ENCODE results near the gene ADARB2. TPM values are rescaled to one million over a fixed set of nuclear protein-coding genes. Genes with fewer than 3 reads are reported as not detected.

ADARB2 gene
- total and polyA plus RNA-seq, 4 experiments from 2014 or later, result 13.5 to 14.1 TPM; not detected in 2

- no peak for DNase-seq
- Mint-ChIP-seq H3K27me3 (peaks cover 2 to 6% of the 10 kb centered on the region in 2 donors), H3K36me3 (no peaks in the 10 kb centered on the region), H3K4me1 (no peaks in the 10 kb centered on the region), H3K27ac (no peak overlapping the region), H3K4me3 (no peak overlapping the region), H3K9me3 (no peaks in the 10 kb centered on the region)
- H3K4me3 ChIP-seq (ENCODE audit: low read length in 2 of 2), result no peak overlapping the region
- ChIA-PET CTCF (ENCODE audit: partially characterized antibody) (no interaction called here), POLR2A (ENCODE audit: partially characterized antibody) (no interaction called here)
- H3K27me3 ChIP-seq (ENCODE audit: insufficient read depth, low read length), result no peaks in the 10 kb centered on the region
- intact Hi-C loops (cut with micrococcal nuclease), result no loop called here
- no peaks in the 10 kb centered on the region for H3K36me3 ChIP-seq (ENCODE audit: insufficient read depth, low read length)
- no peaks in the 10 kb centered on the region for H3K9me3 ChIP-seq (ENCODE audit: control insufficient read depth in 1 of 2, low read length in 2 of 2)
- no peak overlapping the region for H3K27ac ChIP-seq (ENCODE audit: low read depth, low read length)
- H3K4me1 ChIP-seq (ENCODE audit: insufficient read depth, low read length), result no peaks in the 10 kb centered on the region
These were observed 219.6 kb downstream of the ADARB2 start for GRCh38 chr10:1517684-1518083.

- no peaks in the 10 kb centered on the region for H3K9me3 ChIP-seq (ENCODE audit: control insufficient read depth in 1 of 2, low read length in 2 of 2)
- POLR2A ChIA-PET (ENCODE audit: partially characterized antibody), result no interaction called here
- Mint-ChIP-seq H3K4me1 (no peaks in the 10 kb centered on the region), H3K9me3 (no peaks in the 10 kb centered on the region), H3K4me3 (no peak overlapping the region), H3K36me3 (no peaks in the 10 kb centered on the region), H3K27me3 (peaks cover 0 to 3% of the 10 kb centered on the region in 2 donors), H3K27ac (no peak overlapping the region)
- no peaks in the 10 kb centered on the region for H3K4me1 ChIP-seq (ENCODE audit: insufficient read depth, low read length)
- intact Hi-C loops (cut with micrococcal nuclease), result no loop called here
- no peak overlapping the region for H3K4me3 ChIP-seq (ENCODE audit: low read length in 2 of 2)
- no peak for DNase-seq
- H3K27me3 ChIP-seq (ENCODE audit: insufficient read depth, low read length), result no peaks in the 10 kb centered on the region
- CTCF ChIA-PET (ENCODE audit: partially characterized antibody), result no interaction called here
- no peaks in the 10 kb centered on the region for H3K36me3 ChIP-seq (ENCODE audit: insufficient read depth, low read length)
- no peak overlapping the region for H3K27ac ChIP-seq (ENCODE audit: low read depth, low read length)
These were observed 220.7 kb downstream of the ADARB2 start for GRCh38 chr10:1516492-1517165.

GRCh38 chr10:1515780-1516491 is 221.4 kb downstream of the ADARB2 start:
- H3K9me3 ChIP-seq (ENCODE audit: control insufficient read depth in 1 of 2, low read length in 2 of 2), result no peaks in the 10 kb centered on the region
- Mint-ChIP-seq H3K9me3 (no peaks in the 10 kb centered on the region), H3K4me1 (no peaks in the 10 kb centered on the region), H3K27ac (no peak overlapping the region), H3K27me3 (peaks cover 0 to 6% of the 10 kb centered on the region in 2 donors), H3K36me3 (no peaks in the 10 kb centered on the region), H3K4me3 (no peak overlapping the region)
- no peaks in the 10 kb centered on the region for H3K36me3 ChIP-seq (ENCODE audit: insufficient read depth, low read length)
- H3K4me1 ChIP-seq (ENCODE audit: insufficient read depth, low read length), result no peaks in the 10 kb centered on the region
- no peak overlapping the region for H3K4me3 ChIP-seq (ENCODE audit: low read length in 2 of 2)
- no peaks in the 10 kb centered on the region for H3K27me3 ChIP-seq (ENCODE audit: insufficient read depth, low read length)
- POLR2A ChIA-PET (ENCODE audit: partially characterized antibody), result no interaction called here
- no peak overlapping the region for H3K27ac ChIP-seq (ENCODE audit: low read depth, low read length)
- intact Hi-C loops (cut with micrococcal nuclease), result no loop called here
- DNase-seq, result no peak
- CTCF ChIA-PET (ENCODE audit: partially characterized antibody), result no interaction called here

GRCh38 chr10:1515121-1515779 is 222.1 kb downstream of the ADARB2 start:
- H3K27me3 Mint-ChIP-seq, result peaks cover 0 to 8% of the 10 kb centered on the region in 2 donors
- no peaks in the 10 kb centered on the region for H3K4me1 ChIP-seq (ENCODE audit: insufficient read depth, low read length)
- POLR2A ChIA-PET (ENCODE audit: partially characterized antibody), result no interaction called here
- H3K9me3 ChIP-seq (ENCODE audit: control insufficient read depth in 1 of 2, low read length in 2 of 2), result no peaks in the 10 kb centered on the region
- no peaks in the 10 kb centered on the region for H3K36me3 ChIP-seq (ENCODE audit: insufficient read depth, low read length)
- no peak overlapping the region for H3K27ac Mint-ChIP-seq
- intact Hi-C loops (cut with micrococcal nuclease), result no loop called here
- H3K4me3 Mint-ChIP-seq, result no peak overlapping the region
- DNase-seq, result no peak
- H3K4me1 Mint-ChIP-seq, result no peaks in the 10 kb centered on the region
- CTCF ChIA-PET (ENCODE audit: partially characterized antibody), result no interaction called here
- no peaks in the 10 kb centered on the region for H3K36me3 Mint-ChIP-seq
- H3K4me3 ChIP-seq (ENCODE audit: low read length in 2 of 2), result no peak overlapping the region
- H3K27me3 ChIP-seq (ENCODE audit: insufficient read depth, low read length), result no peaks in the 10 kb centered on the region
- H3K27ac ChIP-seq (ENCODE audit: low read depth, low read length), result no peak overlapping the region
- H3K9me3 Mint-ChIP-seq, result no peaks in the 10 kb centered on the region

- H3K27ac Mint-ChIP-seq, result no peak overlapping the region
- CTCF ChIA-PET (ENCODE audit: partially characterized antibody), result no interaction called here
These were observed 222.6 kb downstream of the ADARB2 start for GRCh38 chr10:1514681-1515080.

GRCh38 chr10:1513221-1513620 is 224.1 kb downstream of the ADARB2 start:
- Histone ChIP-seq H3K27ac (ENCODE audit: low read depth, low read length) (no peak overlapping the region), H3K36me3 (ENCODE audit: insufficient read depth, low read length) (no peaks in the 10 kb centered on the region), H3K4me3 (ENCODE audit: low read length in 2 of 2) (no peak overlapping the region), H3K4me1 (ENCODE audit: insufficient read depth, low read length) (no peaks in the 10 kb centered on the region), H3K9me3 (ENCODE audit: control insufficient read depth in 1 of 2, low read length in 2 of 2) (no peaks in the 10 kb centered on the region), H3K27me3 (ENCODE audit: insufficient read depth, low read length) (no peaks in the 10 kb centered on the region)
- intact Hi-C loops (cut with micrococcal nuclease), result no loop called here
- DNase-seq, result no peak
- H3K36me3 Mint-ChIP-seq, result no peaks in the 10 kb centered on the region
- no peaks in the 10 kb centered on the region for H3K9me3 Mint-ChIP-seq
- H3K4me3 Mint-ChIP-seq, result no peak overlapping the region
- no peaks in the 10 kb centered on the region for H3K4me1 Mint-ChIP-seq
- H3K27ac Mint-ChIP-seq, result no peak overlapping the region
- POLR2A ChIA-PET (ENCODE audit: partially characterized antibody), result no interaction called here
- CTCF ChIA-PET (ENCODE audit: partially characterized antibody), result no interaction called here
- H3K27me3 Mint-ChIP-seq, result peaks cover 1 to 8% of the 10 kb centered on the region in 2 donors

More at GRCh38 chr10:1514681-1515080, 222.6 kb downstream of the ADARB2 start:
- Histone ChIP-seq H3K27me3 (ENCODE audit: insufficient read depth, low read length) (no peaks in the 10 kb centered on the region), H3K9me3 (ENCODE audit: control insufficient read depth in 1 of 2, low read length in 2 of 2) (no peaks in the 10 kb centered on the region), H3K4me3 (ENCODE audit: low read length in 2 of 2) (no peak overlapping the region), H3K36me3 (ENCODE audit: insufficient read depth, low read length) (no peaks in the 10 kb centered on the region), H3K27ac (ENCODE audit: low read depth, low read length) (no peak overlapping the region), H3K4me1 (ENCODE audit: insufficient read depth, low read length) (no peaks in the 10 kb centered on the region)
- Mint-ChIP-seq H3K36me3 (no peaks in the 10 kb centered on the region), H3K27me3 (peaks cover 0 to 8% of the 10 kb centered on the region in 2 donors), H3K4me3 (no peak overlapping the region), H3K4me1 (no peaks in the 10 kb centered on the region), H3K9me3 (no peaks in the 10 kb centered on the region)
- POLR2A ChIA-PET (ENCODE audit: partially characterized antibody), result no interaction called here
- no peak for DNase-seq
- intact Hi-C loops (cut with micrococcal nuclease), result no loop called here

- no peak overlapping the region for H3K4me3 Mint-ChIP-seq
- H3K9me3 ChIP-seq (ENCODE audit: control insufficient read depth in 1 of 2, low read length in 2 of 2), result no peaks in the 10 kb centered on the region
- H3K36me3 Mint-ChIP-seq, result no peaks in the 10 kb centered on the region
- no peak overlapping the region for H3K4me3 ChIP-seq (ENCODE audit: low read length in 2 of 2)
- no peaks in the 10 kb centered on the region for H3K36me3 ChIP-seq (ENCODE audit: insufficient read depth, low read length)
- POLR2A ChIA-PET (ENCODE audit: partially characterized antibody), result no interaction called here
- H3K4me1 ChIP-seq (ENCODE audit: insufficient read depth, low read length), result no peaks in the 10 kb centered on the region
- H3K4me1 Mint-ChIP-seq, result peaks cover 0 to 2% (median 0%) of the 10 kb centered on the region in 4 donors
- H3K27ac Mint-ChIP-seq, result no peak overlapping the region
- DNase-seq, result no peak
- H3K27ac ChIP-seq (ENCODE audit: low read depth, low read length), result no peak overlapping the region
- H3K27me3 Mint-ChIP-seq, result peaks cover 5 to 9% of the 10 kb centered on the region in 2 donors
- H3K9me3 Mint-ChIP-seq, result peaks cover 0 to 6% (median 0%) of the 10 kb centered on the region in 8 donors
- intact Hi-C loops (cut with micrococcal nuclease), result no loop called here
- no peaks in the 10 kb centered on the region for H3K27me3 ChIP-seq (ENCODE audit: insufficient read depth, low read length)
- CTCF ChIA-PET (ENCODE audit: partially characterized antibody), result no interaction called here
These were observed 228.3 kb downstream of the ADARB2 start for GRCh38 chr10:1509011-1509530.
